Tibial nerve (tissue), 4 donors: ENCODE results near the gene TOMM34. TPM values are rescaled to one million over a fixed set of nuclear protein-coding genes. Genes with fewer than 3 reads are reported as not detected.
A peak's percentile ranks its signal among the peaks of the same experiment; 100 is the strongest.

ENCODE experiments used
- DNase-seq, 2 donors: peaks; one replicate each; pipeline ENCODE4 v3.0.0-alpha.2; 2019; ENCODE audit warnings: low spot score in 2 of 2
- H3K27ac ChIP-seq, 4 donors: fragments of 200-600 bp; sonication (generic) in 3 of 4; one replicate each; pipeline ENCODE4 v1.5.1; 2017 to 2019; ENCODE audit warnings: mild to moderate bottlenecking in 1 of 4
- H3K27me3 ChIP-seq, 2 donors: fragments of 200-600 bp; sonication (generic) in 1 of 2; one replicate each; pipeline versions ENCODE4 v1.5.1 to v1.6.0; 2017 to 2019
- H3K36me3 ChIP-seq, 3 donors: fragments of 200-600 bp; sonication (generic); one replicate each; pipeline ENCODE4 v1.5.1; 2018 to 2019
- H3K4me1 ChIP-seq, 4 donors: fragments of 200-600 bp; sonication (generic) in 3 of 4; one replicate each; pipeline ENCODE4 v1.5.1; 2017 to 2019
- H3K4me3 ChIP-seq, 4 donors: fragments of 200-600 bp; sonication (generic) in 3 of 4; one replicate each; pipeline ENCODE4 v1.5.1; 2017 to 2019; ENCODE audit warnings: mild to moderate bottlenecking in 1 of 4, moderate library complexity in 1 of 4
- H3K9me3 ChIP-seq, 4 donors: fragments of 200-600 bp; sonication (generic) in 3 of 4; one replicate each; pipeline ENCODE4 v1.5.1; 2017 to 2019
- EP300 ChIP-seq, 2 donors: sonication (generic); formaldehyde crosslinking; IDR thresholded peaks; one replicate each; pipeline ENCODE4 v1.6.1; 2017; ENCODE audit warnings: antibody characterized with exemption in 2 of 2, mild to moderate bottlenecking in 1 of 2
- POLR2A ChIP-seq, 2 donors: fragments of 450-650 bp; IDR thresholded peaks; one replicate each; pipeline ENCODE4 v1.6.1; 2017; ENCODE audit warnings: antibody characterized with exemption in 2 of 2, mild to moderate bottlenecking in 2 of 2, moderate library complexity in 2 of 2
- WGBS, 2 donors: methylation state at CpG; one replicate each; pipeline ENCODE4 v1.1.5; 2018; 5-methylcytosine and 5-hydroxymethylcytosine counted together
- small RNA-seq: library from RNA; depleted of rRNA; stranded (forward); fragments of <200 nt; gene quantifications from one replicate; pipeline ENCODE3, GENCODE V24; 2016
- total RNA-seq, 4 donors: library from RNA; depleted of rRNA; stranded (reverse); fragments of >200 nt; gene quantifications; one replicate each; pipeline ENCODE4 v1.1.0, GENCODE V29; 2016
- TF ChIP-seq, protein P1 (sequence below), 5 experiments: fragments of 200-600 bp in 3 of 5; fragments of 450-650 bp in 2 of 5; sonication (generic) in 3 of 5; IDR thresholded peaks; one replicate each; pipeline ENCODE4 v1.5.1; 2016 to 2019; ENCODE audit warnings: antibody characterized with exemption in 5 of 5, mild to moderate bottlenecking in 3 of 5, moderate library complexity in 2 of 5

TOMM34 gene
- total RNA-seq, 4 donors from 2014 or later = 5.9 to 18.0 (median 13.9) TPM

DNA sequence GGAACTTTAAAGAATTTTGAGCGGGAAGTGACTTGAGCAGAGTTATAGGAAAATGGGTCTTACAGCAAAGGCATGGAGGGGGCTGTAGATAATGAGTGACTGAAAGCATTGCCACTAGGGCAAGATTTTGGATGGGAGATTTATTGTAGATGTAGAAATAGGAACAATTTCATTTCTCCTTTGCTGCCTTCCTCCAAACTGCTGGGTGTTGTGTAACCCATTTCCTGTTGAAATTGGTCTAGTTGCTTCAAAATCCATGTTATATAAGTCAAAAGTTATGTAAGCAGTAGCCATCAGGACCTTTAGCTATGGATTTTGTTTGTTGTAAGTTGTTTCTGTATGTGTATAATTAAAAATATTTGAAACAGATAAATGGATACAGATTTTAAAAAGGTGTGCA lies 63.6 kb downstream of the TOMM34 start:
- TF ChIP-seq POLR2A (IDR thresholded peaks at IDR 0.05) = no peak
- TF ChIP-seq EP300 (IDR thresholded peaks at IDR 0.05) = peak in 1 of 2 donors; percentile 54
- TF ChIP-seq, protein P1, sequence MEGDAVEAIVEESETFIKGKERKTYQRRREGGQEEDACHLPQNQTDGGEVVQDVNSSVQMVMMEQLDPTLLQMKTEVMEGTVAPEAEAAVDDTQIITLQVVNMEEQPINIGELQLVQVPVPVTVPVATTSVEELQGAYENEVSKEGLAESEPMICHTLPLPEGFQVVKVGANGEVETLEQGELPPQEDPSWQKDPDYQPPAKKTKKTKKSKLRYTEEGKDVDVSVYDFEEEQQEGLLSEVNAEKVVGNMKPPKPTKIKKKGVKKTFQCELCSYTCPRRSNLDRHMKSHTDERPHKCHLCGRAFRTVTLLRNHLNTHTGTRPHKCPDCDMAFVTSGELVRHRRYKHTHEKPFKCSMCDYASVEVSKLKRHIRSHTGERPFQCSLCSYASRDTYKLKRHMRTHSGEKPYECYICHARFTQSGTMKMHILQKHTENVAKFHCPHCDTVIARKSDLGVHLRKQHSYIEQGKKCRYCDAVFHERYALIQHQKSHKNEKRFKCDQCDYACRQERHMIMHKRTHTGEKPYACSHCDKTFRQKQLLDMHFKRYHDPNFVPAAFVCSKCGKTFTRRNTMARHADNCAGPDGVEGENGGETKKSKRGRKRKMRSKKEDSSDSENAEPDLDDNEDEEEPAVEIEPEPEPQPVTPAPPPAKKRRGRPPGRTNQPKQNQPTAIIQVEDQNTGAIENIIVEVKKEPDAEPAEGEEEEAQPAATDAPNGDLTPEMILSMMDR (IDR thresholded peaks at IDR 0.05) = no peak
- Histone ChIP-seq H3K9me3 (no peaks in the 10 kb centered on the region), H3K4me1 (peaks cover 4 to 92% (median 25%) of the 10 kb centered on the region in 4 donors), H3K36me3 (peaks cover 0 to 2% (median 0%) of the 10 kb centered on the region in 3 donors), H3K4me3 (no peak overlapping the region), H3K27me3 (no peaks in the 10 kb centered on the region), H3K27ac (no peak overlapping the region)
- 67 to 75% methylated on average over 1 of the region's 1 CpG for WGBS, 2 donors
- DNase-seq = no peak

DNA sequence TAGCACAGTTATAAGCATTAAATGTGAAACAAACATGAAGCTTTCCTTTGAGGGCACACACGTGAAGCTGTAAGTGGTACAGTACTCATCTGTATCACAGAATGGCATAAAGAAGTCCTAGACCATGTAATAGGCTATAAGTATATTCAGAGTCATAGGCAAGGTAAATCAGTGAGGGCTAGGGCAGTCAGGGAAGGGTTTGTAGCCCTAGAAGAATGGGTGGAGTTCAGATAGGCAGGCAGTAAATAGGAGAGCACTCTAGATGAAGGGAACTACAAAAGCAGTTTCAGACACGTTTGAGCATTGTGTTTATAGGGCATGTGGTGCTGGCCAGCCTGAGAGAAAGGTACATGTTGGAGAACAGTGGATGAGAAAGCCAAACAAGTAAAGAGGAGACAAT lies 65.2 kb downstream of the TOMM34 start:
- peaks cover 4 to 90% (median 21%) of the 10 kb centered on the region in 4 donors for H3K4me1 ChIP-seq
- H3K9me3 ChIP-seq = no peaks in the 10 kb centered on the region
- WGBS, 2 donors = 61 to 66% methylated on average over 2 of the region's 2 CpGs
- TF ChIP-seq POLR2A (IDR thresholded peaks at IDR 0.05) = no peak
- no peak for TF ChIP-seq EP300 (IDR thresholded peaks at IDR 0.05)
- TF ChIP-seq, protein P1 (IDR thresholded peaks at IDR 0.05) = no peak
- peaks cover 0 to 6% (median 0%) of the 10 kb centered on the region in 3 donors for H3K36me3 ChIP-seq
- H3K27ac ChIP-seq = no peak overlapping the region
- H3K27me3 ChIP-seq = no peaks in the 10 kb centered on the region
- DNase-seq = no peak
- H3K4me3 ChIP-seq = no peak overlapping the region

Small RNA genes lying within 50 kb of the gene (small RNA-seq; reads per million reads assigned to genes)
- gene RF00019 = not detected

Other genes starting within 250 kb of the TOMM34 start
- 1,000 to 10,000 TPM in 1 of 4 donors, 100 to 1,000 TPM in 2, 10 to 100 TPM in 1; 84.0 to 1,826 (median 378) TPM for gene CCN5, start 245.0 kb downstream of the TOMM34 start, total RNA-seq
- 1 to 10 TPM in 3 of 4 donors, under 1 TPM in 1; 0.87 to 6.0 (median 1.5) TPM for gene KCNK15, start 214.5 kb downstream of the TOMM34 start, total RNA-seq
- 1 to 10 TPM in 2 of 4 donors, under 1 TPM in 2; 0.21 to 4.7 (median 1.7) TPM for gene RIMS4, start 149.9 kb downstream of the TOMM34 start, total RNA-seq
- 100 to 1,000 TPM in 1 of 4 donors, 10 to 100 TPM in 3; 97.9 to 119 (median 98.3) TPM for gene YWHAB, start 74.7 kb downstream of the TOMM34 start, total RNA-seq
- gene PABPC1L, start 50.3 kb downstream of the TOMM34 start, total RNA-seq = 10 to 100 TPM; 11.8 to 27.9 (median 16.0) TPM
- 10 to 100 TPM; 24.3 to 28.5 (median 27.1) TPM for gene STK4, start 6.1 kb upstream of the TOMM34 start, total RNA-seq
- gene KCNS1, start 140.7 kb upstream of the TOMM34 start, total RNA-seq = under 1 TPM in 2 of 4 donors, not detected in 2; 0.21 to 0.22 TPM
- not detected for gene WFDC5, start 154.8 kb upstream of the TOMM34 start, total RNA-seq
- gene WFDC12, start 164.1 kb upstream of the TOMM34 start, total RNA-seq = not detected
- gene PI3, start 214.5 kb upstream of the TOMM34 start, total RNA-seq = not detected
- not detected for gene SEMG1, start 246.6 kb upstream of the TOMM34 start, total RNA-seq